ENCODE measurements around the gene SPTBN2. TPM values are rescaled to one million over a fixed set of nuclear protein-coding genes. Genes with fewer than 3 reads are reported as not detected.
A peak's percentile ranks its signal among the peaks of the same experiment; 100 is the strongest.
"Not testable (repeated sequence)": the region's sequence is repeated elsewhere in the genome, so short reads cannot be mapped to it uniquely, and the experiment has no call there.

SPTBN2 gene
- total RNA-seq, 1 experiment from 2014 or later = 51.0 TPM

DNA sequence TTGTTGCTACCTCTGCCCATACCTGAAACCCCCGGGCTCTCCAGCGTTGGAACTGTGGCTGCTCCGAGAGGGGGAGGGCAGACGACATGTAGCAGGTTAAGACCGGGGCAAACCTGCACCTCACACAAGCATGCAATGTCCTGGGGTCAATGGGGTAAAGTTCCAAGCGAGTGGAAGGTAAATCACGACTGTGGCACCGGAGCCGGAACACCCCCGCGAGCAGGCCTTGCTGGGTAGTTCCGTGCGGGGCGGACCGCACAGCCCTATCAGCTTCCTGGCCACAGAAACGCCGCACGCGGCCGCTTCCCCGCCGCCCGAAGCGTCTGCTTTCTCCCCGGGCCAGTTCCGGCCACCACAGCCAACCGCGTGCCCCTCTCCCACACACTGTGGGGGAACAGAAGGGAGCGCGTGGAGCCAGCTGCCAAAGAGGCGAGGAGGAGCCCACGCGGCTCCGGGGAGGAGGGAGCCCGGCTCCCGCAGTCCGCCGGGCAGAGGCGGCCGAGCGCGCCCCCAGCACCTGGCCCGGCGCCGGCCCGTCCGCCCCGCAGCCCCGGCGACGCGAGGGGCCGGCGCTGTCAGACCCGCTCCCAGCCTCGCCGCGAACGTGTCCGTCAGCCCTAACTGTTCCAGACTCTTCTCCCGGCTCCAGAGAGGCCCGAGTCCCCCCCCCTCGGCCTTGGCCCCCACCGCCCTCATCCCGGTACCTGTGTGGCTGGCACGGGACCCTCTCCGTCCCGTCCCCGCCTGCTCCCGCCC is 1.6 kb downstream of the SPTBN2 start:
- Histone ChIP-seq H2AFZ (peak overlapping the region; percentile 97), H3K9me3 (ENCODE audit: insufficient read depth, low read depth) (no peaks in the 10 kb centered on the region), H3F3A (ENCODE audit: insufficient read depth, low read depth) (peaks cover 21% of the 10 kb centered on the region; the same call in 1 of the 2 replicates), H3K4me2 (peak overlapping the region; percentile 99), H3K79me2 (ENCODE audit: low read depth) (0 out of 2 replicates have a peak, but pooled peaks cover 2% of the 10 kb centered on the region), H3K27me3 (ENCODE audit: insufficient read depth, low read depth) (peaks cover 6% of the 10 kb centered on the region; the same call in 1 of the 2 replicates), H3K36me3 (ENCODE audit: low read depth) (no peaks in the 10 kb centered on the region), H3K9me2 (ENCODE audit: insufficient read depth) (no peaks in the 10 kb centered on the region), H3K27ac (no peak overlapping the region), H3K4me1 (replicated peaks; ENCODE audit: insufficient read depth) (peaks cover 18% of the 10 kb centered on the region), H3K4me3 (peak overlapping the region; percentile 74), H4K20me1 (ENCODE audit: insufficient read depth) (no peaks in the 10 kb centered on the region)
- DNase-seq = no peak
- TF ChIP-seq EZH2 (IDR thresholded peaks at IDR 0.05; ENCODE audit: low read depth) = no peak
- TF ChIP-seq, protein P1, sequence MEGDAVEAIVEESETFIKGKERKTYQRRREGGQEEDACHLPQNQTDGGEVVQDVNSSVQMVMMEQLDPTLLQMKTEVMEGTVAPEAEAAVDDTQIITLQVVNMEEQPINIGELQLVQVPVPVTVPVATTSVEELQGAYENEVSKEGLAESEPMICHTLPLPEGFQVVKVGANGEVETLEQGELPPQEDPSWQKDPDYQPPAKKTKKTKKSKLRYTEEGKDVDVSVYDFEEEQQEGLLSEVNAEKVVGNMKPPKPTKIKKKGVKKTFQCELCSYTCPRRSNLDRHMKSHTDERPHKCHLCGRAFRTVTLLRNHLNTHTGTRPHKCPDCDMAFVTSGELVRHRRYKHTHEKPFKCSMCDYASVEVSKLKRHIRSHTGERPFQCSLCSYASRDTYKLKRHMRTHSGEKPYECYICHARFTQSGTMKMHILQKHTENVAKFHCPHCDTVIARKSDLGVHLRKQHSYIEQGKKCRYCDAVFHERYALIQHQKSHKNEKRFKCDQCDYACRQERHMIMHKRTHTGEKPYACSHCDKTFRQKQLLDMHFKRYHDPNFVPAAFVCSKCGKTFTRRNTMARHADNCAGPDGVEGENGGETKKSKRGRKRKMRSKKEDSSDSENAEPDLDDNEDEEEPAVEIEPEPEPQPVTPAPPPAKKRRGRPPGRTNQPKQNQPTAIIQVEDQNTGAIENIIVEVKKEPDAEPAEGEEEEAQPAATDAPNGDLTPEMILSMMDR (conservative IDR thresholded peaks at IDR 0.05) = no peak
- ChIA-PET CTCF (no interaction called here), POLR2A (ENCODE audit: unreplicated experiment) (no interaction called here)
- BruUV-seq (replicated peaks) = no TSS peak
- intact Hi-C loops (cut with micrococcal nuclease; ENCODE audit: unreplicated experiment) = loop anchor here (2.0 kb wide), 1 partner anchor 15 kb away; no protein-coding TSS in a partner anchor

DNA sequence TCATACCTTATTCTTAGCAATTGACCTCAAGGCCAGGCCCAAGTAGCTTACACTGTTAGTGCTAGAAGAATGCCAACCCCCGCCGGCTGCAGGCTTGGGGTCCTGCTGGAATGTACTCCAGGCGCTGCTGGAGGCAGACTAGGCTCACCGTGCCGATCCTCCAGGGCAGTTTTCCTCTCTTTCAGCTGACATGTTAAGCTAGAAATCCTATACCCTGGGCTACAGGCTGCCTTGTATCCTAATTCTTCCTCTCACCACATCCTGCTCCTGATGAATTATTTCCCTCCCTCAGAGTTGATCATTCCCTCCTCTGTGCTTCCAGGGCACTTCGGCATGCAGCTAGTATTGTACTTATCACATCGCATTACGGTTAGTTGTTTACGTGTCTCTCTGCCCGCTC is 3.4 kb downstream of the SPTBN2 start:
- no peaks in the 10 kb centered on the region for H4K20me1 ChIP-seq (ENCODE audit: insufficient read depth)
- POLR2A ChIA-PET (ENCODE audit: unreplicated experiment) = no interaction called here

DNA sequence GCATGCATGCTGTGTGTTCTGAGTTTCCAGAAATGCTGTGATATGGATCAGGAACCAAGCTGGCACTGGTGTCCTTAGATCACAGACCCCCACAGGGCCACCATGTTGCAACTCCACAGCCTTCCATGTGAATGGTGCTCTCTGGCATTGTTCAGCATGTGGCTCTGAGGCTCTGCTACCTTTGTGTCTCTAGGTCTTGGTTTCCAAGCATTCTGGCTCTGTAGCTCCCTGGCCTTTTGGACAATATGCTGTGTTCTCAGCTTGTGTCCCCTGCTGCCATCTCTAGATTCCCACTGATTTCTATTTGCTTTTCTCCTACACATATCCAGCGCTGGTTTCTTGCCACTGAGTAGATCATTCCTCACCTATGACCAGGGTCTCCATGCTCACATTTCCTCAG is 3.9 kb downstream of the SPTBN2 start:
- no peaks in the 10 kb centered on the region for H3K9me3 ChIP-seq (ENCODE audit: insufficient read depth, low read depth)
- peaks cover 6% of the 10 kb centered on the region; the same call in 1 of the 2 replicates for H3K27me3 ChIP-seq (ENCODE audit: insufficient read depth, low read depth)
- no TSS peak for BruUV-seq (replicated peaks)
- no peaks in the 10 kb centered on the region for H4K20me1 ChIP-seq (ENCODE audit: insufficient read depth)
- ChIA-PET POLR2A (ENCODE audit: unreplicated experiment) (no interaction called here), CTCF (interaction anchor here (0.8 kb wide), 1 partner anchor 1760 kb away, joined by 3 read pairs; no protein-coding TSS in a partner anchor)
- no peak overlapping the region for H3K4me2 ChIP-seq
- no peaks in the 10 kb centered on the region for H3K36me3 ChIP-seq (ENCODE audit: low read depth)
- H3K9me2 ChIP-seq (ENCODE audit: insufficient read depth) = no peaks in the 10 kb centered on the region
- TF ChIP-seq EZH2 (IDR thresholded peaks at IDR 0.05; ENCODE audit: low read depth) = no peak
- TF ChIP-seq, protein P1 (conservative IDR thresholded peaks at IDR 0.05) = no peak
- H3F3A ChIP-seq (ENCODE audit: insufficient read depth, low read depth) = peaks cover 31% of the 10 kb centered on the region; the same call in 1 of the 2 replicates
- DNase-seq = no peak
- peaks cover 38% of the 10 kb centered on the region for H3K4me1 ChIP-seq (replicated peaks; ENCODE audit: insufficient read depth)
- H2AFZ ChIP-seq = no peak overlapping the region
- H3K27ac ChIP-seq = no peak overlapping the region
- intact Hi-C loops (cut with micrococcal nuclease; ENCODE audit: unreplicated experiment) = no loop called here
- 0 out of 2 replicates have a peak, but pooled peaks cover 2% of the 10 kb centered on the region for H3K79me2 ChIP-seq (ENCODE audit: low read depth)
- no peak overlapping the region for H3K4me3 ChIP-seq

More for the DNA sequence above, 3.4 kb downstream of the SPTBN2 start:
- peaks cover 30% of the 10 kb centered on the region; the same call in 1 of the 2 replicates for H3F3A ChIP-seq (ENCODE audit: insufficient read depth, low read depth)
- no peak overlapping the region for H3K27ac ChIP-seq
- H2AFZ ChIP-seq = no peak overlapping the region
- H3K9me2 ChIP-seq (ENCODE audit: insufficient read depth) = no peaks in the 10 kb centered on the region
- CTCF ChIA-PET = no interaction called here
- peaks cover 6% of the 10 kb centered on the region; the same call in 1 of the 2 replicates for H3K27me3 ChIP-seq (ENCODE audit: insufficient read depth, low read depth)
- intact Hi-C loops (cut with micrococcal nuclease; ENCODE audit: unreplicated experiment) = loop anchor here (2.0 kb wide), 1 partner anchor 17 kb away; no protein-coding TSS in a partner anchor
- DNase-seq = no peak
- H3K36me3 ChIP-seq (ENCODE audit: low read depth) = no peaks in the 10 kb centered on the region
- no peak overlapping the region for H3K4me2 ChIP-seq
- TF ChIP-seq, protein P1 (conservative IDR thresholded peaks at IDR 0.05) = no peak
- TF ChIP-seq EZH2 (IDR thresholded peaks at IDR 0.05; ENCODE audit: low read depth) = no peak
- 0 out of 2 replicates have a peak, but pooled peaks cover 2% of the 10 kb centered on the region for H3K79me2 ChIP-seq (ENCODE audit: low read depth)
- H3K4me3 ChIP-seq = no peak overlapping the region
- peaks cover 33% of the 10 kb centered on the region for H3K4me1 ChIP-seq (replicated peaks; ENCODE audit: insufficient read depth)
- no peaks in the 10 kb centered on the region for H3K9me3 ChIP-seq (ENCODE audit: insufficient read depth, low read depth)
- no TSS peak for BruUV-seq (replicated peaks)

DNA sequence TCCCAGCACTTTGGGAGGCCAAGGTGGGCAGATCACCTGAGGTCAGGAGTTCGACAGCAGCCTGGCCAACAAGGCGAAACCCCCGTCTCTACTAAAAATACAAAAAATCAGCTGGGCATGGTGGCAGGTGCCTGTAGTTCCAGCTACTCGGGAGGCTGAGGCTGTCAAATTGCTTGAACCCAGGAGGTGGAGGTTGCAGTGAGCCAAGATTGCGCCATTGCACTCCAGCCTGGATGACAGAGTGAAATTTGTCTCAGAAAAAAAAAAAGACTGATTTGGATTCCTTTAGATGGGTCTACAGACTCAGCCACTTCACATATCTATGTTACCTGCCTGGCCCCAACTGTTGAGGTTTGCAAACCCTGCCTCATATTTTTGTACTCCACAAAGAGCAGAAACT is 4.8 kb downstream of the SPTBN2 start:
- H3K4me2 ChIP-seq; BruUV-seq (replicated peaks); H2AFZ ChIP-seq; H4K20me1 ChIP-seq (ENCODE audit: insufficient read depth); H3K27me3 ChIP-seq (ENCODE audit: insufficient read depth, low read depth); H3K36me3 ChIP-seq (ENCODE audit: low read depth); H3K27ac ChIP-seq; H3K79me2 ChIP-seq (ENCODE audit: low read depth); DNase-seq; H3K9me3 ChIP-seq (ENCODE audit: insufficient read depth, low read depth); H3K4me3 ChIP-seq; intact Hi-C loops (cut with micrococcal nuclease; ENCODE audit: unreplicated experiment); H3K9me2 ChIP-seq (ENCODE audit: insufficient read depth): not testable (repeated sequence)
- peaks cover 39% of the 10 kb centered on the region for H3F3A ChIP-seq (ENCODE audit: insufficient read depth, low read depth)
- peaks cover 47% of the 10 kb centered on the region for H3K4me1 ChIP-seq (replicated peaks; ENCODE audit: insufficient read depth)
- CTCF ChIA-PET = interaction anchor here (0.7 to 0.8 kb wide), 2 partner anchors 12 to 1761 kb away, joined by 3 to 5 read pairs; no protein-coding TSS in a partner anchor
- POLR2A ChIA-PET (ENCODE audit: unreplicated experiment) = interaction anchor here (0.6 to 0.7 kb wide), 2 partner anchors 59 to 85 kb away, joined by 3 to 6 read pairs; no protein-coding TSS in a partner anchor

Data from PC-9 (cell line).